ENCODE measurements around the gene IRAK1. TPM values are rescaled to one million over a fixed set of nuclear protein-coding genes. Genes with fewer than 3 reads are reported as not detected.
"Not testable (repeated sequence)": the region's sequence is repeated elsewhere in the genome, so short reads cannot be mapped to it uniquely, and the experiment has no call there.

IRAK1 gene
- total RNA-seq, 2 donors from 2014 or later = 47.2 to 58.6 TPM

DNA sequence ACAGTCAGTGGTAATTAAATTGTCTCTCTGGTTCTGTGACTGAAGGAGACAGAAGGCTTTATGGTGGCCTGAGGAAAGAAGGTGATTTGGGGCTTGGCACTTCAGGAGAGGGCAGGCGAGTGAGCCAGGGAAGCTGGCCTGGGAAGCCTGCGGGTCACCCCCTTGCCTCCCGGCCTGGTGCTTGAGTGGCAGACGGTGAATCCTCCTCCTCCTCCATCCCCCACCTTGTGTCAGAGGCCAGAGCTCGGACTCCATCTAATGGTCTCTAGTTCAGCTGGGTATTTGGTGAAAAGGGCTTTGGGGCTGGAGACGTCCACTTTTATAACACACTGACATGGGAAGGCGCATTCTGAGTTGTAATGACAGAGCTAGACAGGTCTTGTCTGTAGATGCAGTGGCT lies 38.5 kb downstream of the IRAK1 start:
- intact Hi-C loops (cut with DNase I) = no loop called here
- DNase-seq (no peak), ATAC-seq (no peak)

GRCh38 chrX:153980394-153980793 lies 39.3 kb downstream of the IRAK1 start:
- intact Hi-C loops (cut with DNase I); DNase-seq: not testable (repeated sequence)
- peak in 1 of 2 donors; percentile 44 for ATAC-seq

GRCh38 chrX:153974726-153975286 lies 44.9 kb downstream of the IRAK1 start:
- ATAC-seq (no peak), DNase-seq (no peak)
- intact Hi-C loops (cut with DNase I) = no loop called here

- intact Hi-C loops (cut with DNase I) = no loop called here
- no peak for ATAC-seq
- no peak for DNase-seq
These were observed 45.5 kb downstream of the IRAK1 start for GRCh38 chrX:153974003-153974725.

GRCh38 chrX:153973127-153974002 lies 46.3 kb downstream of the IRAK1 start:
- DNase-seq = no peak
- intact Hi-C loops (cut with DNase I) = no loop called here
- ATAC-seq = no peak

DNA sequence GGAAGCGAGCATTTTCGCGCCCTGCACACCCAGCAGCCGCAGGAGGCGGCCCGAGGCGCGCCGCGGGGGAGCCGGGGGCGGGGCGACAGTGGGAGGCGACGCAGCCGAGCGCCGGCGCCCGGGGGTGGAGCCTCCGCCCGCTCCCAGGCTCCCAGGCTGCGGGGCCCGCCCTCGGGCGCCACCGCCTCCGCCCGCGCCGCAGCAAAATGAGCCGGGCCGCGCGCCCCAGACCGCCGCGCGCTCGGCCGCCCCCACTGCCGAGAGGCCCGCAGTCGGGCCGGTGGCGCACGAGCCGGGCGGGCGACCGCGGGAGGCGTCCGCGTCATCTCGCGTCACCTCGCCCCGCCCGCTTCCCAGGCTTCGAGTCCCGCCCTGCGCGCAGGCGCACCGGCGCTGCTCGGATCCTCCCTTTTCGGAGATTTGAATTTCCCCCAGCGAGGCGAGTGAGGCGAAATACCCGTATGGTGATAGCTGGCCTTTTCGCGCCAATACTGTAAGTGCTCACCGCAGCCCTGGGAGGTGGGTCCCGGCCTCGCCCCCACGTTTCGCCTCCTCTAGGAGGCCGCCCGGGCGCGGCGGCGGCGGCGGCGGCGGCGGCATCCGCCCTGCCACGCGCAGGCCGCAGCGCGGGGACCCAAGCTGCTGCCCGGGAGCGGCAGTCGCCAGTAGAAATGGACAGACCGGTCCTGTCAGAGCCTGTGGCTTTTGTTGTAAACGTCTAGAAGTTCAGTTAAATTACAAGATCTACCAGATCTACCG lies 47.2 kb downstream of the IRAK1 start, which contains the start of gene TMEM187:
TMEM187 (plus strand) TSS at position 387 of the 759 bp plus-strand sequence. CDS start 9,309 bp downstream, outside the sequence.
- intact Hi-C loops (cut with DNase I) = no loop called here
- DNase-seq = peak; percentile 90
- peak; percentile 59 to 69 for ATAC-seq

DNA sequence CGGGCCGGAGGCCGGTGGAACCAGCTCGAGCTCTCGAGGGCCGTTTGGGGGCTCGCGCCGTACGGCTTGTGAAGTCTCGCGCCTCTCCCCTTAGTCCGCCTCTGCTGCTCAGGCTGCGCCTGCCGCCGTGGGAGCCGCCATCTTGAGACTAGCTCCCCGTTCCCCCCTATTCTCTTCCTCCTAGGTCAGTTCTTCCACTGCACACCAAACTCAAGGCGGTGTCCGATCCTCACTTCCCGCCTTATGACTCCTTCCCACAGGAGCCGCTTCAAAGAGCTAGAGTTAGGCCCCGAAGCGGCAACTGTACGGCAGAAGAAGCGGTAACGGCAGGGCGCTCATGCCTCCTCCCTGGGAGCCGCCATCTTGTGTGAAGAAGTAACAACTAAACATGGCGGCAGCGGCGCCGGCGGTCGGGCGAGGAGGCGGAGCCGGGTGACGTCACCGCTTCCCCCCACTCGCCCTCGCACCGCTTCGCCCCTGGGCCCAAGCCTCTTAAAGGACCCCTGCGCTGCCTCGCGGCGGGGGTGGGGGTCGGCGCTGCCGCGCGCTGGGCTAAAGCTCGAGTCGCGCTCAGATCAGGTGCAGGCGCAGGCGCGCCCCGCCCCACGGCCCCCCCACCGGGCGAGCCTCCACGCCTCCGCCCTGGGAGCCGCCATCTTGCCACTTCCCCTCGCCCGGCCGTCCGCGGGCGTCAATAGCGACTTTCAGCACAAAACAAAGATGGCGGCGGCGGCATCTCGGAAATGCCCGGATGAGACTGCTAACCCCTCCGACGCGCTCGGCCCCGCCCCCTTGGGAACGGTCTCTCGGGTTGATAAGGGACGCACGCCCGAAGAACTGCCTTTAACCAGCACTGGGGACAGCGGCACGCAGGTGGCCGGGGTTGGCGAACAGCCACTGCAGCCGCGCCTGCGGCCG lies 48.0 kb downstream of the IRAK1 start, which contains the start of gene HCFC1:
HCFC1 (minus strand) TSS at position 369 of the 918 bp plus-strand sequence. CDS start 978 bp downstream, outside the sequence.
- intact Hi-C loops (cut with DNase I) = no loop called here
- ATAC-seq = peak; percentile 74 to 77
- peak; percentile 94 for DNase-seq

DNA sequence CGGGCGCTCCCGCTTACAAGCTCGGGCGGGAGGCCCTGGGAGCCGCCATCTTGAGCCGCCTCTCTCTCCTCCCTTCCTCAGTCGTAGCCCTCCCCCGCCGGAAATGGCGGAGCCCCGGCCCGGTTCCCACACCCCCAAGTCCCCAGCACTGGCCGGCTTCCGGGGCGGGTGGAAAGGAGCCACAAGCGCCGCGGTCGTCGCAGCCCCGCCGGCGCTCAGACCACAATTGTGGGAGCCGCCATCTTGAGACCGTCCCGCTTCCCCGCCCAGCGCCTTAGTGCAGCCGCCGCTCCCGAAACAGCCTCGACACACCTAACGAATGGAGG lies 48.6 kb downstream of the IRAK1 start:
- ATAC-seq = peak; percentile 75 to 82
- intact Hi-C loops (cut with DNase I) = no loop called here
- DNase-seq = peak; percentile 92

DNA sequence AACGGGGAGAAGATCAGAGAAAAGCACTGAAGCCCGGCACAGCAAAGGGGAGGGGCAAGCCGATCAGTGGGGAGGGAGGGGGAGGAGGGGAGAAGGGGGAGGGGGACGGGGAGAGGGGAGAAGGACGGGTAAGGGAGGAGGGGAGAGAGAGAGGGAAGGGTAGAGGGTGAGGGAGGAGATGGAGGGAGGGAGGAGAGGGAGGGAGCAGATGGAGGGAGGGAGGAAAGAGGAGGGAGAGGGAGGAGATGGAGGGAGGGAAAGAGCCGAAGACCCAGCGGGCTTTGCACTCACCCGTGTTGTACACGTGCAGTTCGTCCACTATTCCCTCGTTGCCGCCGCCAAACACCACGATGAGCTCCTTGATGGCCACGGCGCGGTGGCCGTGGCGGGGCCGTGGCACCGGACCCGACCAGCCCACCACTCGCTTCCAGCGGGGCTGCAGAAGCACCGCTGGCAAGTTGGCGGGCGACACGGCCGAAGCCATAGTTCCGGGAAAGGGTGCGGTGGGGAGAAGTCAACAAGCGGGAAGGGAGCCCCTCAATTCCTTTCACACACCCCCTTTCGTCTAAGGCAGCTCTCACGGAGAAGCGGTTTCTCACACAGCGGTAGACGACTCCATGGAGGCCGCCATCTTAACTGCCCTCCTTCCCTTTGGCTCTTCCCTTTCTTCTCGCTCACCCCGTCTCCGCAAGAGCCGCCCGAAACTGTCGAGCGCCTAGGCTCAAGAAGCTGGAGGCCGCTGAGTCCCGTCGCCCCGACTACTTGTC lies 49.2 kb downstream of the IRAK1 start:
- intact Hi-C loops (cut with DNase I) = no loop called here
- DNase-seq = no peak
- peak; percentile 14 to 21 for ATAC-seq

DNA sequence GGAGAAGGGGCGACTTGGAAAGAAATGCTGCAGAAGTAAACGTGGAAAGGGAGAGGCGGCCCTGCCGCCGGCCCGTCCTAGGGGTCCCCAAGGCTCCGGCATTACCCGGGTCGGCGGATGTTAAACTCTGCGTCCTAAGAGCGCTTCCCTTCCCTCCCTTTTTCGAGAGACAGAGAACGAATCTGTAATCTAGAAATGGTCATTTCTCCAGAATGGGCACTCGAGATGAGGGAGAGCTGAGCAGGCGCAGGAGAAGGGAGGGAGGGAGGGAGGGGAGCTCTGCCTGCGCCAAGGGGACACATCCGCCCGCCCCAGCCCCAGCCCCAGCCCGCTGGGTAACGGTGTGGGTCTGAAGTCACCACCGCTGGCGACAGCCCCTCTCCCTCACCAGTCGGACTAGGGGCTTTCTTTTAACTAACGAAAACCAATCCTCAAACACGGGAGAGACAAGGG lies 49.8 kb downstream of the IRAK1 start:
- no peak for ATAC-seq
- intact Hi-C loops (cut with DNase I) = no loop called here

DNA sequence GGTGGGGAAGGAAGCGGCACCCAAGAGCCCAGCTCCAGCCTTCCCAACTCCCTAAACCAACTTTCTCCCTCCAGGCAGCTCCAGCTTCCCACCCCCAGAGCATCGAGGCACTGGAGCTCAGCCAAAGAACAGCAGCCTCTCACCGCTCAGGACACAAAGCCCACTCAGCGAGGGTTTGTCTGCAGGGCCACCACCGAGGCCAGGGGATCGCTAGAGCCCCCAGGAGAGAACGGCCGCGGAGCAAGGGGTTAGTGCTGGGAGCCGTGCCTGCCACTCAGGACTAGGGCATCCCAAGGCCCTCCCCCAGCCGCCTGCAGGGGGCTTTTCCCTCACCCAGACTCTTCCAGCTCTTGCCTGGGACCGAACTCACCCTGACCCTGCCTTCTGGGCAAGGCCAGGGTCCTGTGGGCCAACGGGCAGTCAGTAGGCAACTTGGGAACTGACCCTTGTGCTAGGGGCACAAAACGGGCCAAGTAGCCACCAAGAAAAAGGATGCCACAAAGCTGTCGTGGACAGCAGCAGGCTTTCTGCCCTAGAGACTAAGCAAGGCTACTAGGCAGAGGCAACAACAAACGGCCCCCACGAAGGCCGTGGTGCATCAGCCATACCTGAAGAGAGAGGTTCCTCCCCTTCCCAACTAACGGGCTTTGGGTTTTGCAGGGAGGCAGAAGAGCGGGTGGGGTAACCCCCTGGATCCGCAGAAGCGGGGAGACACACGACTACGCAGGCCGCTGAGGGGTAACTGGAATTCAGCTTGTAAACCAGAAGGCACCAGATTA lies 50.4 kb downstream of the IRAK1 start:
- no peak for DNase-seq
- ATAC-seq = no peak
- intact Hi-C loops (cut with DNase I) = no loop called here

More for the DNA sequence above, 49.8 kb downstream of the IRAK1 start:
- no peak for DNase-seq

- no peak for ATAC-seq
- no peak for DNase-seq
- intact Hi-C loops (cut with DNase I) = no loop called here
These were observed 51.0 kb downstream of the IRAK1 start for GRCh38 chrX:153968754-153969124.

- no peak for DNase-seq
- no peak for ATAC-seq
- intact Hi-C loops (cut with DNase I) = no loop called here
These were observed 51.4 kb downstream of the IRAK1 start for GRCh38 chrX:153968255-153968654.

DNA sequence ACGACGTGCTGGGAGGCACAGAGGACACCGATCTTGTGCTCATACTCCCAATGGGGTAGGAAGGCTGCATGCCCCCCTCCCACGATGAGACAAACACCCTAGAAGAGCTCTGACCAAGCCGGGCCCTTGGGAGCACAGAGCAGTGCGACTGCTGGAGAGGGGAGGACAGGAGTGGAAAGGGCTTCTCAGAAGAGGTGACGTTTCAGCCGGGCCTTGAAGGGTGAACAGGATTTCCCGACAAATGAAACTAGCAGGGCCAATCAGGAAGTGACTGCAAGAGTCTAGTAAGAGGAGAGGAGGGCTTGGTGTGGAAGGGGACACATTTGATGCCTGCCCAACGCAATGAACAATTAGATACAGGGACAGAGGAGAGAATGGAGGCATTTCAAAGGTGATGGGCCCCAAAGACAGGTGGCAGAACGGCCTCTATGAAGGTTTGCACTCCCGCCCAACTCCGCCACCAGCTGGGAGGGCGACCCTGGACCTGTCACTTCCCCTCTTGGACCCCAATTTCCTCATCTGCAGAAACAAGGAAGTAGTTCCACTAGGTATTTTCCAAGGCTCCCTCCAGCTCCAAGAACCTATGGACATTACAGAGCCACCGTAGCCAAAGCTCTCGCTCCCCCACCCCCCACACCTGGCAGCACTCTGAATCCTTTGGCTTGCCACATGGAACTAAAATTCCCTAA lies 52.0 kb downstream of the IRAK1 start:
- no peak for ATAC-seq
- DNase-seq = no peak
- intact Hi-C loops (cut with DNase I) = no loop called here

DNA sequence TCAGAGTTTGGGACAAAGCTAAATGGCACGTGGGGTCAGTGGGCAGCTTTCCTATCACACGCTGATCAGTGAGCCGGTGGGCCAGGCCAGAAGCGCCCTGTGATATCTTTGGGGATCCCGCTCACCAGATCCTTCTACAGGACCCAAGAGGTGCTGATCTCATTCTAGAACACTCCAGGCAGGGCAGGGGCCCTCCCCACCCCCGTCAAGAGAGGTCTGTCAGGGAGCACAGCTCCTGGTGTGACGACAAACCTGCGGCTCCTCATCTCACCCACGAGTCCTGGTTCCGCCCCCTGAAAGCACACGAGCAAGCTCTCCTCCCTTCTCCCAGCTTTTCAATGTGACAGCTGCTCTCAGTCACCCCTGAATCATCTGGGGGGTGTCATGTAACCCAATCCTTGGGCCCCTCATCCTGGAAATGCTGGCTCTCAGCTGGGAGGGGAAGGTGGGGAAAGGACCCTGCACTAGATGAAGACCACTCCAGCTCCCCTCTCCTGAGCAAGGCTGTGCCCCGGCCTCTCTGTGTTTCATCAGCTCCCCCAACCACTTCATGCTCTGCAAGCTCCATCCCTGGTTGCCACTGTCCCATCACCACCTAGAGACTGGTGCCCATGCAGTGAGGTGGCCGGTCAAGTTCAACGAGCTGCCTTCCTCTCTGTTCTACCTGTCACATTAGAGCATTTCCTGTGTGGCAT lies 52.7 kb downstream of the IRAK1 start:
- ATAC-seq (no peak), DNase-seq (no peak)
- intact Hi-C loops (cut with DNase I) = no loop called here

DNA sequence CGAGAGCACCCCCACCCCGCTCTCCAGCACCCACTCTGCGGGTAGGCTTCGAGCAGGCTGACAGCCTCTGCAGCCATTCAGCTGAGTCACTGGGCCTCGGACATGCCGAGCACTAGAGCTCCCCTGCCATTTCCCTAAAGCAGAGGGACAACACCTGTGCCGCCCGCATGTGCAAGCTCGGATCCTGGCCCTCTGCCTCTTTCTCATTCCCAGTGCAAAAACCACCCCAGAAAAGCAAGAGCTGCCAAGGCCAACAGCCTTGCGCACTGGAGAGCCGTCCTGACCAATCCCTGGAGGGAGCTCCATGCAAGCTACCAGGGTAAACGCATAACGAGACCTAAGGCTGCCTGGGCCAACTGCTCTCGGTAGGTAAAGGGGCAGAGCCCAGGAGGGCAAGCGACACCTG lies 53.4 kb downstream of the IRAK1 start:
- no peak for ATAC-seq
- intact Hi-C loops (cut with DNase I) = no loop called here
- no peak for DNase-seq
